GM12878 (cell line): ENCODE results near the gene WWOX.

Source experiments
- CHD4 ChIP-seq: fragments of 200-600 bp; sonication (generic); IDR thresholded peaks from 2 replicates; pipeline ENCODE4 v1.6.1; 2016; ENCODE audit warnings: mild to moderate bottlenecking
- CTCF ChIP-seq, 3 experiments: IDR thresholded peaks in 2 of 3; conservative IDR thresholded peaks in 1 of 3; 2 replicates each; pipeline ENCODE4 v1.5.1; 2011; ENCODE audit warnings: low read depth in 3 of 3, low read length in 3 of 3, mild to moderate bottlenecking in 3 of 3, control low read depth in 2 of 3, moderate library complexity in 2 of 3, inconsistent platforms in 1 of 3, mixed read lengths in 1 of 3; ENCODE audit not compliant: control insufficient read depth in 2 of 3, insufficient read depth in 1 of 3; ENCODE audit errors: extremely low read depth in 1 of 3
- EZH2 ChIP-seq: IDR thresholded peaks from 2 replicates; pipeline ENCODE4 v1.6.1; 2012; ENCODE audit warnings: low read depth, mild to moderate bottlenecking, control low read depth, inconsistent platforms, low read length, borderline replicate concordance; ENCODE audit not compliant: control insufficient read depth
- HDAC2 ChIP-seq: fragments of 200-600 bp; sonication (generic); IDR thresholded peaks from 2 replicates; pipeline ENCODE4 v1.6.1; 2017
- JUND ChIP-seq: IDR thresholded peaks from 2 replicates; pipeline ENCODE4 v1.6.1; 2012; ENCODE audit warnings: low read depth, mild to moderate bottlenecking, low read length, improper control_type of control experiment, moderate library complexity
- MAX ChIP-seq: IDR thresholded peaks from 2 replicates; pipeline ENCODE4 v1.6.1; 2012; ENCODE audit warnings: low read depth, low read length, improper control_type of control experiment
- NFYB ChIP-seq: IDR thresholded peaks from 2 replicates; pipeline ENCODE4 v1.6.1; 2011; ENCODE audit warnings: low read depth, mild to moderate bottlenecking, low read length, improper control_type of control experiment, moderate library complexity; ENCODE audit not compliant: insufficient read depth
- RELA ChIP-seq: fragments of 450-650 bp; IDR thresholded peaks from 2 replicates; pipeline ENCODE4 v1.8.0; 2014; ENCODE audit warnings: borderline replicate concordance; ENCODE audit not compliant: partially characterized antibody
- TAF1 ChIP-seq: IDR thresholded peaks from 2 replicates; pipeline ENCODE4 v1.6.1; 2011; ENCODE audit warnings: mild to moderate bottlenecking, low read depth, low read length, borderline replicate concordance
- YY1 ChIP-seq: IDR thresholded peaks from 2 replicates; pipeline ENCODE4 v1.6.1; 2011; ENCODE audit warnings: low read depth, mild to moderate bottlenecking, low read length

- TF ChIP-seq EZH2 (no peak), YY1 (no peak), CHD4 (no peak), CTCF (IDR thresholded peaks at IDR 0.05 in 2 of 3, conservative IDR thresholded peaks at IDR 0.05 in 1 of 3; ENCODE audit: control insufficient read depth in 2 of 3, extremely low read depth in 1 of 3, insufficient read depth in 1 of 3, low read depth in 3 of 3, low read length in 3 of 3) (no peak), JUND (no peak), TAF1 (no peak), NFYB (no peak), RELA (no peak), MAX (no peak), HDAC2 (no peak)
These were observed 962.9 kb downstream of the WWOX start for GRCh38 chr16:79062336-79062735.
